ENCODE data around the gene C9orf40. TPM values are rescaled to one million over a fixed set of nuclear protein-coding genes. Genes with fewer than 3 reads are reported as not detected.

The C9orf40 gene
- total RNA-seq, 2 donors from 2014 or later = 1.9 to 2.5 TPM

DNA sequence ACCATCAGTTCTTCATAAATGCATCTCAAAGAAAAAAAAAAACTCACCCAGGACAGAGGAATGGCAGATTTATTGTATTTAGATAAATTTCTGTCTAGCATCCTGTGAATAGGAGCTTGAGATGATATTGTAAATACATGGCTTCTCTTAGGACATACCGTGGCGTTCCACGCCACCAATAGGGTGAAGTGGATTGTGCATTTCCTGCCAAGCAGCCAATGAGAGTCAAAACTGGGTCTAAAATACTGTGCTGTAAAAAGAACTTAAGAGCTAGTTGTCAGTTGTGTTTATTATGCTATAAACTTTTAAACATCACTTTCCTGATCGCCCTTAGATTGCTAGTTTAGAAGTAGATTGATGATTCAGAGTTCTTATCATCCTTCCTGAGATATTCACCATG is 44.0 kb downstream of the C9orf40 start:
- no peaks in the 10 kb centered on the region for H3K9me3 ChIP-seq (ENCODE audit: control insufficient read depth, low read length, poor library complexity, severe bottlenecking)
- Mint-ChIP-seq H3K27me3 (peaks cover 37% of the 10 kb centered on the region), H3K27ac (no peak overlapping the region), H3K36me3 (ENCODE audit: low read depth) (no peaks in the 10 kb centered on the region), H3K4me1 (no peaks in the 10 kb centered on the region), H3K4me3 (no peak overlapping the region)
- no peak for DNase-seq
- no peak for ATAC-seq

DNA sequence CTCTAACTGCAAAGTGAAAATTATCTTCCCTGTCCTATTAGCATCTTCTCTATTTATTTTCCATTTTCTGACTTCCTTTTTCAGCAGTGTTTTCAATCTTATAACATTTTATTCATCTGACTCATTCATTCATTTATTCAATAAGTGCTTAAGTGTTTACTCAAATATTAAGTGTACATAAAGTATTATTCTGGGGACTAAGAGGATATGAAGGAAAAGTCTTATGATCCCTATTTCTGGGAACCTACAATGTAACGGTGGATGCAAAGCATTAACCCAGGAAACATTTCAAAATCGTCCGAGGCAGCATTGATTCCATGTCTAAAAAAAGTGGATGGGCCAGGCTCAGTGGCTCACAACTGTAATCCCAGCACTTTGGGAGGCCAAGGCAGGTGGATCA is 45.6 kb downstream of the C9orf40 start:
- H3K36me3 Mint-ChIP-seq (ENCODE audit: low read depth) = no peaks in the 10 kb centered on the region
- no peak for DNase-seq
- no peak for ATAC-seq
- no peaks in the 10 kb centered on the region for H3K4me1 Mint-ChIP-seq
- no peak overlapping the region for H3K27ac Mint-ChIP-seq
- H3K9me3 ChIP-seq (ENCODE audit: control insufficient read depth, low read length, poor library complexity, severe bottlenecking) = no peaks in the 10 kb centered on the region
- no peak overlapping the region for H3K4me3 Mint-ChIP-seq
- H3K27me3 Mint-ChIP-seq = peaks cover 37% of the 10 kb centered on the region

DNA sequence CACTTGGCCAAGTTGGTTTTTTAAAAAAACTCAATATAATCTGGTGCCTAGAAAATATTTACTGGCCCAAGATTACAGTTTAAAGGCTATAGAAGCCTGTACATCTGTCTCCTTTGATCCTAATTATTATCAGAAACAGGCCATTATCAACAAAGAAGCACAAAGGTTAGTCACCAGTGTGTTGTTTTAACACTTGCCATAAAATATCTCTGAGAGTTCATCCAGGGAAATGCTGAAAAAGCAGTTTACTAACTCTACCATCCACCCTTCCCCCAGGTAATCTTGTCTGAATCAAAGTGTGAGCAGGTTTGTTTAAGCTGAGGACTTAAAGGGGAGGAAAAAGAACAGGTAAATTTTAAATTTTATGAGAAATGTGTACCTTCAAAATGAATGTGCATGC is 51.7 kb downstream of the C9orf40 start:
- H3K9me3 ChIP-seq (ENCODE audit: control insufficient read depth, low read length, poor library complexity, severe bottlenecking) = no peaks in the 10 kb centered on the region
- Mint-ChIP-seq H3K36me3 (ENCODE audit: low read depth) (no peaks in the 10 kb centered on the region), H3K4me3 (no peak overlapping the region), H3K27ac (no peak overlapping the region), H3K27me3 (peaks cover 21% of the 10 kb centered on the region), H3K4me1 (no peaks in the 10 kb centered on the region)
- DNase-seq (no peak), ATAC-seq (no peak)

Other genes with a start within 250 kb of the C9orf40 start
- under 1 TPM; 0.10 to 0.26 TPM for gene TRPM6, start 65.0 kb downstream of the C9orf40 start, total RNA-seq
- gene CARNMT1, start 75.4 kb upstream of the C9orf40 start, total RNA-seq = 10 to 100 TPM; 16.2 to 16.9 TPM
- 10 to 100 TPM; 56.7 to 70.0 TPM for gene NMRK1, start 135.2 kb upstream of the C9orf40 start, total RNA-seq
- 10 to 100 TPM; 85.2 to 95.1 TPM for gene OSTF1, start 135.6 kb upstream of the C9orf40 start, total RNA-seq

Measured in T-helper 17 cell (primary cell).